SKM-1 treated with dmso at 0.1 percent for 144 hours (cell line): ENCODE data around the gene SESN3.
"Not testable (repeated sequence)": the region's sequence is repeated elsewhere in the genome, so short reads cannot be mapped to it uniquely, and the experiment has no call there.

Experiments
- DNase-seq: peaks from one replicate; lab custom pipeline; 2025; ENCODE audit not compliant: unreplicated experiment; lab: John Stamatoyannopoulos, UW

Gene SESN3

DNA sequence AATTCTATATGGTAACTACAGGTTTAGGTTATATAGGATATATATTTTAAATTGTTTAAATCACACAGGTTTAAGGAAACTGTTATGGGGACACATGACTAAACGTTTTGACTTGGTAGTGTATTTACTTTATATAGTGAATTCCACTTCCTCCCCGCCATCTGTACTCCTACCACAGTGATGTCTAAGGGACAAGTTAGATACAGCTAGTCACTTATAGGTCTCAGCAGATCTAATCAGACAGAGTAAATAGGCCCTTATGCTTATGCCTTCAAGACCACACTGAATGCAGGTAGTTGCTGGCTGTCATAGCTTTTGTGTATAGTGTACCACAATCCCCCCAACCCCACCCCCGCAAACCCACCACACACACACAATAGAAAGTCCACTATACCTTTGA is 8.2 kb downstream of the SESN3 start:
- DNase-seq, result no peak

DNA sequence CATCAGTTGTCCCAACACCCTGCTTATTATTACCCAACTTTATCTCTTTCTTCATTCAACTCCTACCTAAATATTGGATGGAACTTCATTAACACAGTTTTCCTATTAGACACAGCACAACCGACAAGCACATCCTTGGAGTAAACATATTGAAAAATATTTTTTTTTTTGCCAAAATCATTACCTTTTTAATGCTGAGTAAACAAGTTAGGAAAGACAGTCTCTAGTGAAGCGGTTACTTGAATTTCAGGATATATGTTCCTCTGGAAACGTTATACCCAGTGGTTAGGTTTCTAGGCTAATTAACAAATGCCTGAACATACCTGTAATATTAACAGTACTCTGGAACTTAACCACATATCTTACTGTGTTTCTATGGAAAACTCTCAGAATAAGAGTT is 11.4 kb downstream of the SESN3 start:
- no peak for DNase-seq

DNA sequence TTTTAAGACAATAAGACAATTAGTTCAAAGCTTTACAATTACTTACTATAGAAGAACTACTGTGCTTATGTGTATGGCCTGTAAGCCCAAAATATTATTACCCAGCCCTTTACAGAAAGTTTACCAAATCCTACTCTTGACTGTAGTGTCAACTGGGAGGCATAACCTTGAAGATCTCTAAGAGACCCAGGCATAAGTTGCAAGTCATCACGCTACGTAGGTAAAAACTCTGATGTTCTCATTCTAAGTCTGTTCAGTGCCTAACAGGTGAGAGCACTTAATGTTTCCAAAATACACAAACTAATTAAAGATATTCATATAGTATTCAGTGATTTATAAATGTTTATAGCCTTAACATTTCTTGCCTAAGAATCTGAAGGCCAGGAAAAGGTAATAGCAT is 12.9 kb downstream of the SESN3 start:
- no peak for DNase-seq

DNA sequence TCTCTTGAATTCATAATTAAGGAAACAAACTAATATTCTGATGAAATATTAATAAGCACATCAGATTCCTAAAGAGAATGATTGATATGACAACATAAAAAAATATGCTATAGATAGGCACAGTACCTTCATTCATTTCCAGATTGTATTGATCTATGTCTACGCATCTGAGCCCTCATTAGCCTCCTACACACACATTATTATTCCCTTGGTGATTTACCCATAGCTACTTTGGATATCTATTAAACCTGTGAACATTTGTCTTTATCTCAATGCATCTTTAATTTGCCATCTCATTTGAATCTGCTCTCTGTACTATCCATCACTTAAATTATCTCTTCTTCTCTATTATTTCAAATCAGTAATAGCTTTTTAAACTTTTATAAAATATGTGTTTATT is 18.4 kb downstream of the SESN3 start:
- no peak for DNase-seq

DNA sequence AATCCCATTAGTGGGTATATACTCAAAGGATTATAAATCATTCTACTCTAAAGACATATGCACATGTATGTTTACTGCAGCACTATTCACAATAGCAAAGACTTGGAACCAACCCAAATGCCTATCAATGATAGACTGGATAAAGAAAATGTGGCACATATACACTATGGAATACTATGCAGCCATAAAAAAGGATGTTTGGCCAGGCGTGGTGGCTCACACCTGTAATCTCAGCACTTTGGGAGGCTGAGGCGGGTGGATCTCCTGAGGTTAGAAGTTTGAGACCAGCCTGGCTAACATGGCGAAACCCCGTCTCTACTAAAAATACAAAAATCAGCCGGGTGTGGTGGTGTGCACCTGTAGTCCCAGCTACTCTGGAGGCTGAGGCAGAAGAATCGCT is 21.5 kb downstream of the SESN3 start:
- DNase-seq, result not testable (repeated sequence)

DNA sequence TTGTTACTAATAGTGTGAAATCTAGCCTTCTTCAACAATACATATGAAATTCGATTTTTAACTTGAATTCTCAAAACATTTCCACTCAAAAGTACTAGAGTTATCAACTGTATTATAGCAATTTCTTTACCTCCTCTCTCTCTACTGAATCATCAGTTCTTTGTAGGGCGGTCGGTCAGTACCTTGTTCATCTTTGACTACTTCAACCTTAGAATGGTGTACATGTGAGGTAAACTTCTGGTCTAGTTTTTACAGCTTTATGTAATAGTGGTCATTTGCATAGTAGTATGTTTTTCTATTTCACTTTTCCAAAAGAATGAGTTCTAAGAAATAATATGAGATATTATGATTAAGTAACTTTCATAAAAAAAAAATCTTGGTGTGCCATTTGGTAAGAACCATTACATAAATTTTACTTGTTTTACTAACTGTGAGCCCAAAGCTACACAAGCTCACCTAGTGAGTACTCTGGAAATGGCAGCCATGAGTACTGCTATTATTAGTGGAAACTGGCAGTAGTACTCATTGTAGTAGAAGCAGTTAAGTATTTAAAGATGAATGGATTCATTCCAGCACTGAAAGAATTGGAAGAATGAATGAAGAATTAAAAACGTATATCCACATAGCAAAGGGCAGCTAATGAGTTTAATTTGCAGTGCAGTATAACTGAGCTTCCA is 30.1 kb downstream of the SESN3 start:
- no peak for DNase-seq

DNA sequence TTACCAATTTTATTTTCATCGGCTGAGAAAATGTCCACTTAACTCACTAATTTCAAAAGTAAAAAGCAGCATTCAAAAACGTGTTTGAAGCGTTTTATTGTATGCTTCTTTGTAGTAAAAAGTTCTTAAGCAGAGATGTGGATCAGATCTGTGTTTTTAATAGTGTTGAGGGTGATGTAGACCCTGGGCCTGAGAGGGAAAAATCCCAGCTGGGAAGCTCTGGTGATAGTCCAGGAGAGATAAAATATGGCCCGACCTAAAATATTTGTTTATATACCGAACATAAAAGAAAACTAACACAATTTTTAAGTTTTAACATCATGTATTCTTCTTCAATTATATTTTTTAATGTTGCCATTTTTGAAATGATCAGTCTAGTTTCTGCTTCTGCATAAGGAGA is 35.2 kb downstream of the SESN3 start:
- no peak for DNase-seq

DNA sequence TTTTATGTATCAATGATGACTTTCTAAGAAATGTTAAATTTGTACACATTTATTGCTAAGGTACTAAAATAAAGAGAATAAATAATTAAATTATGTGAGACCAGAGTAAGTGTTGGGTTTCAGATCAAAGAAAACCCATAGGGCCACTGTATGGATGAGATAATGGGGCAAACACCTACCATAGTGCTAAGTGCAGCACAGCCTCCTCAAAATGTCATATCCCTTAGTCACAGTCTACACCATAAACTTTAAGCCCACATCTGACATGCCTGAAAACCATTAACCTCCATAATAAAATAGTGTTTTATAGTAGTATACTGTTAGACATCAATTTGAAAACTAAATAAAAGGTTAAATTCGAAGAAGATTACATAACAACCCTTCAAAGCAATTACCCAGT is 37.5 kb downstream of the SESN3 start:
- no peak for DNase-seq

DNA sequence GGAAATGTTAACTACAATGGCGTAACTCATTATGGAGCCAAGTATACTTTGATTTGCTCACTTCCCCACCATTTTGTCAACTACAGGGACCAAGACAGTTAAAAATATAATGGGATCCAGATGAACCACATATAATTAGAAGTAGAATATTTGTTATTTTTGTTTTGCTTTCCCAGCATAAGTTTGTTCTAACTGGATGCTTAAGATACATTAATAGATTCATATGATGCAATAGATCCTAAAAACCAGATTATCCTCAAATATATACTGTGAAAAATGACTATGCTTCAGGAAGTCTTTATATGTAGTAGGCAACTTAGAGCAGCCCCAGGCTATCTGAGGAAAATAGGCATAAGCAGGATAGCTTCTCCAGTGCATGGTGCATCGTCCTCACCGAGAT is 38.3 kb downstream of the SESN3 start:
- DNase-seq, result no peak

DNA sequence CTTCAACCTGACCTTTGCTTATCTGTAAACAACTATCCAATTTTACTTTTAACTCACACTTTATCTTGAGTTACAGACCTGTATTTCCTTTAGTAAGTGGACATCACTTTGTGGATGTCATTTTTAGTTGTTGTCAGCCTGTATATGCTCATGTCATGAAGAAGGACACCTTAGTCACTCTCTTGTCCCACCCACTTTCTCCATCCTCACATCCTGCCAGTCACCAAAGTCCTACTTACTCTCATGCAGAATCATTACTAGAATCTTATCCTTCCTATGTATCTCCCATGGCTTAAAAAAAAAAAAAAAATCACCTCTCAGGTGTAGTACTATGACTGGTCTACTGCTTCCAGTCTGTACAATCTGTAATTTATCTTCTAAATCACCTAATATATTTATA is 43.3 kb downstream of the SESN3 start:
- DNase-seq, result no peak

DNA sequence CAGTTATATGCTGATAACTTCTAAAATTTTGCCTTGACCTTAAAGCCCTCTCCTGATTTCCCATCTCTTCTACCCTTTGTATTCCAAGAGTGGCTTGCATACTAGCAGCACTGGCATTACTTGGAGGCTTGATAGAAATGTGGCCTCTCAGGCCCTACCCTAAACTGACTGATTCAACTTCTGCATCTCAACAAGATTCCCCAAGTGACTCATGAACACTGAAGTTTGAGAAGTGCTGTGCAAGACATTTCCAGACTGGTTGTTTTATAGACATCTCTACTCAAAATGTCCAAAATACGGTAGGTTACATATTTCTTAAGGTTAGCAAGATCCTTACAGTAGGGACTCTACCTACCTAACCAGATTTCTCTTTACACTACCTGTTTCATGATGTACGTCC is 48.6 kb downstream of the SESN3 start:
- no peak for DNase-seq

DNA sequence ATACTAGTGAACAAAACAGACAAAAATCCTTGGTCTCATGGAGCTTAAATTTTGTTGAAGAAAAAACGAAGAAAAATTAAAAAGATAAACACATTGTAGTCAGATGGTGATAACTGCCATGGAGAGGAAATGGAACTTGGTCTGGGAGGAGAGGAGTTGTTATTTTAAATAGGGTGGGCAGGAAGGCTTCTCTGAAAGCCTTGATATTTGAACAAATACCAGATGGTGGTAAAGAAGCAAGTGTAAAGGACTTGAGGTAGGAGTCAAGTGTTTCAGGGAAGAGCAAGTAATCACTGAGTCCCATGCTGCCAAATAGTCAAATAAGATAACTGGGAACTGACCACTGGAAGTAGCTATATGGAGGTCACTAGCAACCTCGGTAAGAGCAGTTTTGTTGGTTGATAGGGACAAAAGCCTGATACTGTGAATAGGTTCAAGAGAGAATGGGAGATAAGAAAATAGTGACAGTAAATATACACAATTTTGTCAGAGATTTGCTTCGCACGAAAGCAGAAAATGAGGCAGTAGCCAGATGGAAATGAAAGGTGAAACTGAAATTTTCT is 55.1 kb downstream of the SESN3 start:
- no peak for DNase-seq

DNA sequence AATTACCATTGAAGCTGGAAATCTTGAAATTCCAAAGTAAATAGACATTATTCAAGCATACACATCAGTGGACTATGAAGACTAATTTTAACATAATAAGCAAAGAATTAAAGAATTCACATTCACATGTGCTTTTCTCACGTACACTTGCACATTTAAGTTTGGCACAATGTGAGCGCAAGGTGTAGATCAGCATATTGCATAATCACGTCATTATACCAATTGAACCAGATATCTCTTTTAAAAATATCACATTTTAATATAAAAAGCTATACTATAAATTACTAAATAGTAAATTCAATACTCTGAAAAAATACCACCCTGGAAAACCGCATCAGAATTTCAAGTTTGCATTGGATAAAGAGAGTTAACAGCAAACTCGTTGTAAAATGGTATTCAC is 60.7 kb downstream of the SESN3 start:
- DNase-seq, result no peak

DNA sequence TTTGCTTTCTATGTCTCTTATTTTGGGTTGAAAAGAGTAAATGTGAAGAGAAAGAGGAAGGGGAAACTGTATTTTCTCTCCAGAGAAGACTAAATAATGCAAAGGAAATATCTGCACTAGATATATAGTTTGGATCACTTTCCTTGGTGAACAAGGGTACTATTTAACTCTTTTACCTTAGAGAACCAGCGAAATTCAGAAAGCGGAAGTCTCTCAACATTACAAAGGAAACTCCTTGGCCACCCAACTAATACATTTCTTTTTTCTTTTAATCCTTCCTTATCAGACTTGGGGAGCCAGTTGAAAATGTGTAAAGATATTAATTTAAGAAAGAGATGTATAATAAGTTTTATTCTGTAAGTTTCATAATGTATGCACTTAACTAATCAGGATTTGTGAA is 64.2 kb downstream of the SESN3 start:
- no peak for DNase-seq

DNA sequence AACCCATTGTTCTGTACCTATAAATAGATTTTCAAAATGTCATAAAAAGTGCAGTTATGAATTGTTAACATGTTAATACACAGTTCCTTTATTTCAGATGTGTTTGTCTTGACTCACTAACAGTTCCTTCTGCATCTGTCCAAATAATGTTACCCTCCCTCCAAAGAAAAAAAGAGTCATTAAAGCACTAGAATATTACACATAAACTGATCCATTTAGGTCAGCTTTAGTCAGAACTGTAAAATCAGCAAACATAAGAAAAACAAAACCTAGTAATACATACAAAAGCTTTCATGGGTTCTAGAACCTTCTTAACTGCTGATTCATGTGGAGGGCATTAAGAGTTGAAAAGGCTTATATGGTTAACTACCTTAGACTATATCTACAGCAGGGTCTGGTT is 65.4 kb downstream of the SESN3 start:
- no peak for DNase-seq

DNA sequence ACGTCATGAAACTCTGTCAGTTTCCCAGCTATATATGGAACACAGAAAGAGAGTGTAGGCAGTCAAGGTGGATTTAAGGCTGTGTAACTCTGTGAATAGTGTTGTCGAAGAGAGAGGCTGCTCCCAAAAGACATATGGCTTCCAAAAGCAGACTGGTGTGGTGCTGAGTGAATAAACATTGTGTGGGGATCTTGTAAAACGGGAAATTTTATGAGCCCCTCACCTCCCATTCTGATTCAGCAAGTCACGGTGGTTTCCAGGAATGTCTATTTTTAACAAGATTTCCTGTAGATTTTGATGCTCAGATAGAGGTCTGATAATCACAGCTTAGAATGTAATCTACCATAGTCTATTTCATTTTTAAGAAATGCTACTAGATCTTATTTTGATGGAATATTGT is 67.9 kb downstream of the SESN3 start:
- DNase-seq, result no peak

DNA sequence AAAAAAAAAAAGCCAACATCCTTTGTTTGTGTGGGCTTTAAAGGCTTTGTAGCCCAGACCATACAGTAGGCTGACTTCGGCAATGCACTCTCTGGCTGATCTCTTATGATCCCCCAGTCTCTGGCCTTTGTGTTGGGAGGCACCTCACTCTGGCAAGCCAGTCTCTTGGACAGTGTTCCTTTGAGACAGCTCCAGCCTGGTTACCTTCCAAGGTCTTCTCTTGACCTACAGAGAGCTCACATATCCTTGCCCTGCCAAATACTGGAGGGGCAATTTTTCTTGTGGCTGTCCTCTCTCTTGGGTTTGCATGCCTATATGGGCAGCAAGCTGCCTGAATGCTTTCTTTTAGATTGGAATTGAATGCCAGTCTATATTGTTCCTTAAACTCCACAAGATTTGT is 69.8 kb downstream of the SESN3 start:
- no peak for DNase-seq

DNA sequence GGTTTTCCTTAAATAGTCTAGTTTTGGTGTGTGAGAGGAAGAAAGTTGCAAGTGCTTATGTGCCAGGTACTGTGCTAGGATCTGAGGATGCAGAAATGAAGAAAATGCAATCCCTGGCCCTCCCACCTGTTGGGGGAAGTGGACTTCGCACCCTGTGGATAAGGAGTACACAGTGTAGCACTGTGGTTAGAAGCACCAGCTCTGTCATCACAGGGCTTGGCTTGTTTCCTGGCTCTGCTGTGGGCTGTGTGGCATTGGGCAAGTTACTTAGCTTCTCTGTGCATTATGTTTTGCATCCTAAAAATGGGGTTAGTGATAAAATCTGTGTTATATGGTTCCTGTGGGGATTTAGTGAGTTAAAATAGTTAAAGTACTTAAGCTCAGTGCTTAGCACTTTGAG is 73.2 kb downstream of the SESN3 start:
- no peak for DNase-seq

DNA sequence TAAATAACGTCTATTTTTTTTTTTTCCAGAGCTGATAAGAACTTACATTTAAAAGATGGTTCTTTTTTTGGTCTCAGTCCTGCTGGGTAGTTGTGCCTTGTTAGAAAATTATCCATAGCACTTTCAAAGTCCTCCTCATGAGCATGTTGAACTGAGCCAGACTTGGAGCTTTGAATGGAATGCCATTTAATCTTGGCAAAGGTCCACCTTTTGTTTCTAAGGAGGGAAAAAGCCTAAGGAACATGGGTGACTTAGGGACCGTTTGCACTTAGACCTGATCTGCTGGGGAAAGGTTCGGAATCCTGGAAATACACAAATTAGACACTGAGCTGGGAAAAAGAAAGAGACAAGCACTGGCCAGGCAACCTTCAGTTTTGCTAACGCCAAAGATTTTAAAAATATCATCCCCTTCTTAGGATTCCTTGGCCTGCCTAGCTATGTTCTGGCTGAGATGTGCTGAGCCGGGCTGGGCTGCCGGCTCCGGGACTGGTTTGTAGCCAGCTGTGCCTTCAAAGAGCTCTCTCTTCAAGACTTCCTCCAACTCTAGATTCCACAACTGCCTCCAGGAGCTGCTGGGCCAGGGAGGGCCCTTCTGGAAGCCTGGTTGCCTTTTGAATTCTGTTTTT is 74.0 kb downstream of the SESN3 start:
- DNase-seq, result no peak

DNA sequence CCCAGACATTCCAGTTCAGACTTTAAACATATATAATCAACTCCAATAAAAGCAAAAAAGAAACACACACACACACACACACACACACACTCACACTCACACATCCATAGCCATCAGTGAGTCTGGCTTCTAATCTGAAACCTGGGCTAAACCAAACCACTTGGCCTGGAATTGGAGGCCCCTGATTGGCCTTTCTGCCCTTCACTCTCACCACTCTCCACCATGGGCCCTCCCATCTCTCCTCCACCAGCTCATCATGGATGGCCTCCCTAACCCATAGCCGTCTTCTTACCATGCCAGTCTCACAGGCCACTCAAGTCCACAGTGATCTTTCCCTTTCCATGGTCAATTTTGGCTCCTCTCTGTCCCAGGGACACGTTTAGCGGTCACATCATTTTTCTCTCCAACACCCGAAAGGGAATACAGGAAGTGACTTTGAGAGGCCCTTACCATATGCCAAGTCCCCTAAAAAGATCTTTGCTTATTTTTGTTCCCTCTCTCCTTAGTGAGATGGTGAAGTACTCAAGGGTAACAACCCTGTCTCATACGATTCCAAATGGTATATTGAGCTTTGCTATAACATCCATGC is 74.8 kb downstream of the SESN3 start:
- no peak for DNase-seq

DNA sequence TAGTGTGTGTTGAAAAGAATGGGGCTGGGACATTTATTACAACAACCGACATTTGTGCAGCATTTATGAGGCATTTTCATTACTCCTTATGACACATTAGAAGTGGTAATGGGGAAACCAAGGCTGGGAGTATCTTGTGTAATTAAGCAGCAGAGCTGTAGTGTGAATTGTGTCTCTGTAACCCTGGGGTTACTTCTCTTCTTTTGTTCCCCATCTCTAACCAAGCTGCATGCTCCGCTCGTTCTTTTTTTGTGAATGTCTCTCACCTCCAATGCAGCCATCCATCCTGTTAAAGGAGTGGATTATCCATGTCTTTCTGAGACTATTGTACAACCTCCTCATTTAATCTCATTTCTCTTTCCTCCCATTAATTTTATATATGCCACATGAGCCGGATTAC is 75.6 kb downstream of the SESN3 start:
- DNase-seq, result no peak

DNA sequence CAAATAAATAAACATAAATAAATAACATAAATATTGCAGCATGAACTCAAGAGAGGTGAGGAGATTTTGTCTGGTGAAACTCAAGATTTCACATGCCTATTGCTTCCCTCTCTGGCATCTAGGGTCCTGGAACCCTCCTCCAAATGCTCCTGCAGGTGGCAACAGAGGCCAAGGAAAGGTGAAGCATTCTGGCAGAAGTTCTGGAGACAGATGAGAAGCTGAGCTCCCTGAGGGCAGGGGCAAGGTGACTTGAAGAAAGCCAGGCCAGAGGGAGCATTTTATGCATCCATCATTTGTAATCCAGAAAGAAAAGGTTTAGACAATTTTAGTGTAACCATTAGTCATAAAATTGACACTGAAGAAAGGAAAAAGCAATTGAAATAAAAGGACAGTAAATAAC is 76.5 kb downstream of the SESN3 start:
- DNase-seq, result peak; percentile 35

DNA sequence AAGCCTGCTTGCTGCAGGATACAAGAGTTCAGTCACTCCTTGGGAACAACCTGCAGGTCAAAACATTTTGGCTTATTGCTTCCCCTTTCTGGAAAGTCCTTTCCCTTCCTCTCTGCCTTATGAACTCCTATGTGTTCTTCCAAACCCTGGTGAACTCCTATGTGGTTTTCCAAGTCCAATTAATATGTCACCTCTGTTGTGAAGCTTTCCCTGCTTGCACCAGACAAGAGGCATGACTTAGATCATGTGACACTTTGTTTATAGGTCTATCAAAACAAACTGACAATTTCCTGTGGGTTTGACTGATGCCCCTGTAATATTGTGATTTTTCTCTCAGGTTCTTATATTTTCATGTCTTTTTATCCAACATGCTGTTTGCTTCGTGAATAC is 77.2 kb downstream of the SESN3 start:
- DNase-seq, result no peak
